HS-5 (cell line): ENCODE data around the gene CCNI2.

Source experiments
- DNase-seq: peaks from one replicate; pipeline ENCODE4 v3.0.0-alpha.2; 2012; ENCODE audit warnings: low read depth

CCNI2 gene

DNA sequence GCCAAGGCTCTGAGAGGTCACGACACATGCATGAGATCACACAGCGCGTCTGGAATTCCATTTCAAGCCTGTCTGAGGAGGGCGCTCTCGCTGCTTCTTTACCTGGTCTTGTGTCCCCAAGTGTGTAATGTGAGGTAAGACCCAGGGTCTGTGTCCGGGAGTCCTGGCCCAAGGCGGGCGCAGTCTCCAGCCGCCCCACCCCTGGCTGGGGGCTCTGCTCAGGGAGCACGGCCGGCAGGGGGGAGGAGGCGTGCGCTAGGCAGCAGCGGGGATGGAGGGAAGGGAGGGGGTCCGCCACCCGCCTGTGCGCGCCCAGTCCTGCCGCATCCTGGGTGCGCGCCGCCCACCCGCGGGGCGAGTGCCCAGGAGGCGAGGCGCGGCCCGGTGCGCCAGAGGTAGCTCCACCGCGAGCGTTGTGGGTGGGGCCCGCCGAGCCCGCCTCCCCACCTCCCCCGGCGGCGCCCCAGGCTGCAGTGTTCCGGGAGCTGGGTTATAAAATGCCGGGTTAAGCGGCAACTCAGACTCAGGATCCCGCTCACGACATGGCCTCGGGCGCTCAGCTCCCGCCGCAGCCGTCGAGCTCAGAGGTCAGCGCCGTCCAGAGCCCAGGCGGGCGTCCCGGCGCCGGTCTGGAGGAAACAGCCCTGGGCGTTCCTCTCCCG lies at the start of gene CCNI2:
CCNI2 (plus strand) TSS at position 473 of the 662 bp plus-strand sequence; CDS start at position 543, 70 bp downstream.
- no peak for DNase-seq

- no peak for DNase-seq
These were observed 42.4 kb upstream of the CCNI2 start for GRCh38 chr5:132704875-132705274.

DNA sequence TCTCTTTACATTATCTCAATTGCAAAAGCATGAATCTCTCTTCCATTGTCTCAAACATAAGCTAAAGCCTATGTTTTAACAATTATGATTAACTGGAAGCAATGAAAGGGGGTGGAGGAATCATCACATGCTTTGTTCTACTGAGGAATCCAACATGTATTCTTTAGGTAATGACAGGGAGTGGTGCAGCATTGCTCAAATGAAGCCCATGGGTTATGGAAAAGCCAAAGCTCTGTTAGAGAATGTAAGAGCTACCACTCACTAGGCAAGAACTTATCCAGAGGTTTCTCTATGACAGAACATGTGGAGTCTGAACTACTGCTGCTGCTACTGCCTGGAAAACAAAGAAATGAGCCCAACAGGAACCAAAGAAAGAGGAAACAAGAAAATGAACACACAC lies 38.6 kb upstream of the CCNI2 start:
- DNase-seq: no peak

DNA sequence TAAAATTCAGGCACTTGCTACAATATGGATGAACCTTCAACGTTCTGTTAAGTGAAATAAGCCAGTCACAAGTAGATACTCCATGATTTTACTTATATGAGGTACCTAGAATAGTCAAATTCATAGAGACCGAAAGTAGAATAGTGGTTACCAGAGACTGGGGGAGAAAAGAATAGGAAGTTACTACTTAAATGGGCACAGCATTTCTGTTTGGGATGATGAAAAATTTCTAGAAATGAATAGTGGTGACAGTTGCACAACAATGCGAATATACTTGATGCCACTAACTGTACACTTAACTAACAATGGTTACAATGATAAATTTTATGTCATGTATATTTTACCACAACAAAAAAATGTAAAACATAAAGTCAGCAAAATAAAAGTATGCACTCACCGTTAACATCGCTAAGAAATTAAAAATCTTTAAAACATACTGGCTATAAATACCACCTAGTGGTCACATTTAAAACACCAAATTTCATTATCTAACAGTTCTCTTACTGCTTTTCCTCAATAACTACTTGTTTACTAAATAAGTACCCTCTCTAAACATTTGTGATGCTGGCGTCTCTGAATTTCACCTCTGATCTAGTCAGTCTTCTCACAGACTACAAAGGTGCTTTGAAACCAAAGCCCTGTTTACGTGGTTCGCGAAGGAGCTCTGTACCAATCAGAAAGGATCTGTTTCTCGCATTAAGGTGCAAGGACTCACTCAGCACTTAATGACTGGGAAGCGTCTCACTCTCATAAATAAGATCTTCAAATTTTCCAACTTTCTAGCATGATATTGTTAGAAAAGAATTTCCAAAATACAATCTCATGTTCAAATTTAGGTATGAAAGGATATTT lies 32.5 kb upstream of the CCNI2 start:
- DNase-seq: no peak

GRCh38 chr5:132718544-132719312 lies 28.5 kb upstream of the CCNI2 start:
- DNase-seq: no peak

- DNase-seq: no peak
These were observed 21.5 kb upstream of the CCNI2 start for GRCh38 chr5:132725745-132726144.

GRCh38 chr5:132729896-132730295 lies 17.3 kb upstream of the CCNI2 start:
- no peak for DNase-seq

- no peak for DNase-seq
These were observed 13.6 kb upstream of the CCNI2 start for GRCh38 chr5:132733499-132734148.

GRCh38 chr5:132734687-132735086 lies 12.5 kb upstream of the CCNI2 start:
- no peak for DNase-seq

GRCh38 chr5:132736853-132737833 lies 10.1 kb upstream of the CCNI2 start, which contains the start of gene KIF3A:
Gene KIF3A, minus strand, starts transcription at chr5:132737546. Its CDS starts 127 bp downstream, at chr5:132737419.
- DNase-seq: peak; percentile 83

DNA sequence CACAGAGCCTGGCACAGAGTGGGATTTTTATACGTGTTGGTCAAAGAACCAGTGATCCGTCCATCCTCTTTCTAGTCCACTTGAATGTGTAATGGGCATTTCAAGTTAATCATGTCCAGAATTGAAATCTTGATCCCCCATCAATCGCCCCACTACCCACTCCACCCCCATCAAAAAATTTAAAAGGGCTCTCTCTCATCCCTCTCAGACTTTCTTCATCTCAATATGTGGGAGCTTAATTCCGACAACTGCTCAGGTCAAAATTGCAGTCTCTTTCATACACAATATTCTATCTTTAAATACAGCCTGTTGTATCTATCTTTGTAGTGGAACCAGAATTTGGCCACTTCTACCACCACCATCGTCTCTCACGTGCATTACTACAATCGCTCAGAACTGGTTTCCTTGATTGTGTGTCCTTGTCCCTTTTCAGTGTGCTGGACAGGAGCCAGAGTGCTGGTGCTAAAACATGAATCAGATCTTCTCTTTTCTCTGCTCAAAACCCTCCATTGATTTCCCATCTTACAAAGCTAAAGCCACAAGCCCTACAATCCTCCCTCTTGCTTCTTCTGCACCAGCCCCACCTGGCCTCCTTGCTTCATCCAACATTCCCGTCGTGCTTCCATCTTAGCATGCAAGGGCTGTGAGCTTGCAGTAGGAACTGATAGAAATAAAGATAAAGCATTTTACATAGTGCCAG lies 9.1 kb upstream of the CCNI2 start:
- DNase-seq: no peak

- DNase-seq: no peak
These were observed 8.0 kb upstream of the CCNI2 start for GRCh38 chr5:132739232-132739631.

DNA sequence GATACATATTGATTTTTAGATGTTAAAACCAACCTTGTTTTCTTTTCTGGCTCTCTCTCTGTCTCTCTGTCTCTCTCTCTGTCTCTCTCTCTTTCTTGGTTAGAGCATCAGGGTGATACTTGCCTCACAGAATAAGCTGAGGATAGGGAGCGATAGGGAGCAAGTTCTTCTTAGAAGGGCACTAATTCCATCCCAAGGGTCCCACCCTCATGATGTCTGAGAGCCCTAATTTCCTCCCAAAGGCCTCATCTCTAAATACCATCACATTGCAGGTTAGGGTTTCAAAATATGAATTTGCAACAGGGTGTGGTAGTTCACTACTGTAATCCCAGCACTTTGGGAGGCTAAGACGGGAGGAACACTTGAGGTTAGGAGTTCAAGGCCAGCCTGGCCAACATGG lies 5.1 kb upstream of the CCNI2 start:
- no peak for DNase-seq

DNA sequence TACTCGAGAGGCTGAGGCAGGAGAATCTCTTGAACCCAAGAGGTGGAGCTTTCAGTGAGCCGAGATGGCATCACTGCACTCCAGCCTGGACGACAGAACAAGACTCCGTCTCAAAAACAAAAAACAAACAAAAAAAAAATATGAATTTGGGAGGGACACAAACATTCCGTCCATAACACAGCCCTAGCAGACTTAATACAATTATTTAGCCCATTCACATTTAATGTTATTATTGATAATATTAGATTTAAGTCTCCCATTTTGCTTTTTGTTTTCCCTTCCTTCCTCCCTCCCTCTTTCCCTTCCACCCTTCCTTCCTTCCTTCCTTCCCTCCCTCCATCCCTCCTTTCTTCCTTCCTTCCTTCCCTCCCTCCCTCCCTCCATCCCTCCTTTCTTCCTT lies 4.6 kb upstream of the CCNI2 start:
- no peak for DNase-seq

- no peak for DNase-seq
These were observed 2.6 kb upstream of the CCNI2 start for GRCh38 chr5:132744659-132745058.

DNA sequence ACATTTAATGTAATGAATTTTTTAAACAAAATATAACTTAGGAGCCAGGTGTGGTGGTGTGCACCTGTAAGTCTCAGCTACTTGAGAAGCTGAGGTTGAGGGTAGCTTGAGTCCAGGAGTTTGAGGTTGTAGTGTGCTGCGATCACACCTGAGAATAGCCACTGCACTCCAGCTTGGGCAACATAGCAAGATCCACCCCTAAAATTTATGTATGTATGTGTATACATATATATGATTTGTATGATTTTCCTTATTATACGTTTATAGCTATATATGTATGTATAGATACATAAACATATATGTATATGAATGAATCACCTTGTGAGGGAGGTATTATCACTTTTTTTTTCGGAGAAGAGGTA lies 653 bp upstream of the CCNI2 start:
- no peak for DNase-seq

GRCh38 chr5:132747616-132748440 lies 602 bp downstream of the CCNI2 start:
- DNase-seq: no peak

DNA sequence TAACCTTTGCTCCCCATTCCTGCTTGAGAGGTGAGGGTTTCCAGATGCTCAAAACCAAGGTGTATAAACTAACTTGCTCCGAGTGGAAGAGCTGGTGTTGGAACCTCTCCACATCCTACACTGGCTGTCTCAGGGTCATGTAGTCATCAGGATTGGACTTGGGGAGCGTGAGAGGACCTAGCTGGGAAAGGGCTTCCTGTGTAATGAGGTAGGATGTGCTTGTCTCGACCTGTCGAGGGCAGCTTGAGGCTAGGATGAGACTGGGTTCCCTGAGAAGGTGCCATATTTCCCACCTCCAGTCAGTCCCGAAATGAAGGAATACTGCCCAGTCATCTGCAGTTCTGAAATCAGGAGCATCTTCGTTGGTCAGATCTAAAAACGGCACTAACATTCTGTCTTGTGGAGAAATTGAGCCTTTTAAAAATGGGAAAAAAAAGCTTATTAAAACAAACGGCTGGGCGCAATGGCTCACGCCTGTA lies 1.3 kb downstream of the CCNI2 start:
- no peak for DNase-seq

GRCh38 chr5:132749506-132749905 lies 2.3 kb downstream of the CCNI2 start:
- no peak for DNase-seq
